Stimulated activated naive CD8-positive, alpha-beta T cell treated with anti-CD3 and anti-CD28 coated beads, Interleukin-15, Interleukin-2, amounts not matched to agents 100 ng/mL and 50 ng/mL, for 24 hours (primary cell): ENCODE results near the gene KNG1.
A peak's percentile ranks its signal among the peaks of the same experiment; 100 is the strongest.
"Not testable (repeated sequence)": the region's sequence is repeated elsewhere in the genome, so short reads cannot be mapped to it uniquely, and the experiment has no call there.

Source experiments
- H3K27ac Mint-ChIP-seq: one replicate; pipeline ENCODE4 v1.8.0; 2021; ENCODE audit warnings: mild to moderate bottlenecking, mixed read lengths
- H3K27me3 Mint-ChIP-seq: one replicate; pipeline ENCODE4 v1.8.0; 2021; ENCODE audit warnings: mixed read lengths
- H3K36me3 Mint-ChIP-seq: one replicate; pipeline ENCODE4 v1.8.0; 2021; ENCODE audit warnings: low read depth, mixed read lengths
- H3K4me1 Mint-ChIP-seq: one replicate; pipeline ENCODE4 v1.8.0; 2021; ENCODE audit warnings: low read depth, mixed read lengths
- H3K4me3 Mint-ChIP-seq: one replicate; pipeline ENCODE4 v1.8.0; 2021; ENCODE audit warnings: mild to moderate bottlenecking, mixed read lengths
- H3K9me3 Mint-ChIP-seq: one replicate; pipeline ENCODE4 v1.8.0; 2021; ENCODE audit warnings: mixed read lengths

KNG1 gene

DNA sequence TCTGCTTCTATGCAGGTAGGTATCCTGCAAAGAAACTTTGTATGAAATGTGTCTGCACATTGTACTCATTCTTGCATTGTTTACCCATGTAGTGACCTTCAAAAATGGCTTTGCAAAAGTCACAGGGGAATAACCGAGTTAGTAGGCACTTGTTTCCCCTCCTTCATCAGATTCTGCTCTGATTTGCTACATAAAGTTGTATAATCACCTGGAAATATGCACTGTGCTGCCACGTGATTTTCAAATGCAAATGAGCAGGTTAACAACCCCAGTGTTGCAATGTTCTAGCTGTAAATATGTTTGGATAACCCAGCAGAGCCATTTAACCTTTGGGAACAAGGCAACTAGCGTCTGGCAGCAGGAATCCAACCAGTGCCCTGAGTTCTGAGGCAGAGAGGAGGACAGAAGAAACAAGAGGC, at the start of gene KNG1:
Gene KNG1 (plus strand): TSS at position 321 of the 419 bp plus-strand sequence. CDS start 184 bp downstream, outside the sequence.
- H3K36me3 Mint-ChIP-seq = no peaks in the 10 kb centered on the region
- H3K9me3 Mint-ChIP-seq = no peaks in the 10 kb centered on the region
- no peak within 1 kb of the TSS for H3K4me3 Mint-ChIP-seq
- H3K27me3 Mint-ChIP-seq = no peaks in the 10 kb centered on the region
- H3K27ac Mint-ChIP-seq = no peak within 1 kb of the TSS
- H3K4me1 Mint-ChIP-seq = no peaks in the 10 kb centered on the region

DNA sequence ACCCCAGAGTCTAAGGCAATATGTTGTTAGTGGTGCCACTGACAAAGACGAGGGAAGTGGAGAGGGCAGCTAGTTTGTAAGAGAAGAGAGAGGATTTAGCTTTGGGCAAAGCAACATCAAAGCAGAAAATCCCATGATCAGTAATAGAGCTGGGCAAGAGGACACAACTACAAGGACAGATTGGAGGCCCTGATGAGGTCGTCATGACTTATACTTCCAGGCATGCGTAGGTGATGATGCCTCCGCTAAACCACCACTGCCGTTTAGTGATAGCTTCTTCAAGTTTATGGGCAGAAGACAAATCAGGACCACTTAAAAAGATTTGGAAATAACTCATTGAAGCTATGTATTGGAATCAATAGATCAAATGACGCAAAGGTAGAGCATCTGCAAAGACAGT, 48.7 kb upstream of the KNG1 start:
- Mint-ChIP-seq H3K4me1 (peaks cover 12% of the 10 kb centered on the region), H3K36me3 (no peaks in the 10 kb centered on the region), H3K27ac (no peak overlapping the region), H3K9me3 (no peaks in the 10 kb centered on the region), H3K4me3 (no peak overlapping the region), H3K27me3 (peaks cover 18% of the 10 kb centered on the region)

DNA sequence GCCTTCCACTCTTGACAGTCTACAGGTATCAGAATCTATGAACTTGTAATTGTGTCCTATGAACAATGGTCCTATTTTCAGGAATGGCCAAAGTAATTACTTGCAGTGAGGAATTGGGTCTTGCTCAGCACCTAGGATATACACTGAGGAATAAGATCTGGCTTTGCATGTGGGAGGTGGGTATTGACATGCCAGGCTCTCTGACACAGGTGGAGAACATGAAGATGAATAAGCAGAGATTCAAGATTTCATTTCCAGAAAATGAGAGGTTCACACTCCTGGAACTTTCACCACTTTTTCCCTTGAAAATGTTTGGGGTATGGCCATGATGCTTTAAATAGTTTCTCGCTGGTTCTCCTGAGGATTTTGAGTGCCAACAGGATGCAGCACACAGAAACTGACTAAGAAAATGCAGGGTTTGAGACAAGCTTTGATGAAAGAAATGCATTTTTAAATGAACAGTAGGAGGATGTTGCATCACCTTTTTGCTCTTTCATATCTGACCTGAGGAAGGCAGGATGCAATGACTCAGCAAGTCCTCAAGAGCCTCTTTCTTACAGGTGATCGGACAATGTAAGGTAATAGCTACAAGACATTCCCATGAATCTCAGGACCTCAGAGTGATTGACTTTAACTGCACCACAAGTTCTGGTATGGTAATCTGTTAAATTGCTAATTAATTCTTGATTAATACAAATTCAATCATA, 47.6 kb upstream of the KNG1 start:
- no peaks in the 10 kb centered on the region for H3K36me3 Mint-ChIP-seq
- H3K27me3 Mint-ChIP-seq = peaks cover 25% of the 10 kb centered on the region
- no peaks in the 10 kb centered on the region for H3K9me3 Mint-ChIP-seq
- H3K4me3 Mint-ChIP-seq = no peak overlapping the region
- peaks cover 12% of the 10 kb centered on the region for H3K4me1 Mint-ChIP-seq
- peak overlapping the region; percentile 57 for H3K27ac Mint-ChIP-seq

DNA sequence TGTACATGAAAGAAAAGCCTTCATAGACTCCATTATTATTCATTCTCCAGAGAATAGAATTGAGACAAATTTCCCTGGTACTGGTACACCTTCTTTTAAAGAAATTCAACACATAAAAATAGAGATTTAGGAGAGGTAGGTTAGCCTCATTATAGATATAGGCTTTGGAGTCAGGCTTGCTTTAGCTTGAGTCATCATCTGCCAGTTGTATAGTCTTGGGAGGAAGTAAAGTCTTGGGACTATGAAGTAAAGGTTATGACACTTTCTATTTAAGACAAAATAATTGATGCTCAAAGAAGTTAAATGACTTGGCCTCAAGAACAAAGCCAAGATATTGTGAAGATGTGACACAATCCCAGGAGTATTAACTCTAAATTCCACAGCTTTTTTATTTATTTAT, 47.0 kb upstream of the KNG1 start:
- Mint-ChIP-seq H3K4me1 (peaks cover 12% of the 10 kb centered on the region), H3K27me3 (peaks cover 28% of the 10 kb centered on the region), H3K27ac (no peak overlapping the region), H3K9me3 (no peaks in the 10 kb centered on the region), H3K4me3 (no peak overlapping the region), H3K36me3 (no peaks in the 10 kb centered on the region)

DNA sequence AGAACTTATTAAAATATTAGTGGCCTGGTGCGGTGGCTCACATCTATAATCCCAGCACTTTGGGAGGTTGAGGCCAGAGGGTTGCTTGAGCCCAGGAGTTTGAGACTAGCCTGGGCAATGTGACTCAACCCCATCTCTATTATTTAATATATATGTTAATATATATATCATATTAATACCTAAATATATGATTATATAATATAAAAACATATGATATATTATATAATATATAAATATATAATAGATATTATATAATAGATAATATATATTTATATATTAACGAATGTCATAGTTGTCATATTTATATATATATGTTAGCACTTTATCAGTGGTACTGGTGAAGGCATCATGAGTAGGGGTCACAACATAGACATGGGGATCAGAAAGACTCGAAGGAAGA, 46.1 kb upstream of the KNG1 start:
- Mint-ChIP-seq H3K27ac (no peak overlapping the region), H3K4me3 (no peak overlapping the region), H3K9me3 (no peaks in the 10 kb centered on the region), H3K4me1 (peaks cover 12% of the 10 kb centered on the region), H3K27me3 (peaks cover 26% of the 10 kb centered on the region), H3K36me3 (no peaks in the 10 kb centered on the region)

DNA sequence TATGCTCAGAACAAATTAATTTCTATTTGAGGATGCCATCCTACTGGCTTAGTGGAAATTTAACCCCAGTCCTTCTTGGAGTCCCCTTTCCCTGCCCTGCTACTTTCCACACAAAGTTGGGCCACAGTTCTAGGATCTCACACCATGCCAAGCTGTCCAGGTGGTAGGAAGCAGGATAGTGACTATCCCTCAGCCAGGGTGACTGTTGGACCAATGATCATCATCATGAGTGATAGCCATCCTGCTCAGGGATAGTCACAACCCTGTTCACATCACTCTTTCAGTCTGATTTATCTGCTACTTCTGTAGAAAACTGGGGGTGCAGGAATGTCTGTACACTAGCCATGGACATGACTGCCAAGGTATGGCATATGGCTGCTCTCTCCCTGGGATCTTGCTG, 38.6 kb upstream of the KNG1 start:
- Mint-ChIP-seq H3K9me3 (no peaks in the 10 kb centered on the region), H3K27me3 (peaks cover 58% of the 10 kb centered on the region), H3K4me1 (no peaks in the 10 kb centered on the region)

DNA sequence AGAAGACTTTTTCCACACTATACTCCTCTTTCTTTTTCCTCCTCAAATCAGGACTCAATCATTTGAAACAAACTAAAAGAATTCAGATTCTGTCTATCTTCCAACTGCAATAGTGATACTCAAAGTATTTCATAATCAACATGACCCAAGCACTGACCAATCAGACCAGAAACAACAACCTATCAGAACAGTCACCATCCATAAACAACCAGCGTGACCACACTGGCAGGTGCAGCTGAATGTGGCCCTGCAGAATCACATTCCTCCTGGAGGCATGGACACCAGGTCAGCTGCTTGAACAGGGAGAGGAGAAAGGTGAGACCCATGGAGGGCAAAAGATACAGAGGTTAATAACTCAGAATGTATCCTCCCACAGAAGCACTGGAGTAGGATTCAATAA, 38.0 kb upstream of the KNG1 start:
- H3K4me1 Mint-ChIP-seq = no peaks in the 10 kb centered on the region
- no peaks in the 10 kb centered on the region for H3K9me3 Mint-ChIP-seq
- no peak overlapping the region for H3K27ac Mint-ChIP-seq
- H3K36me3 Mint-ChIP-seq = no peaks in the 10 kb centered on the region
- H3K27me3 Mint-ChIP-seq = peaks cover 57% of the 10 kb centered on the region
- no peak overlapping the region for H3K4me3 Mint-ChIP-seq

More for the DNA sequence above, 38.6 kb upstream of the KNG1 start:
- no peak overlapping the region for H3K4me3 Mint-ChIP-seq
- no peaks in the 10 kb centered on the region for H3K36me3 Mint-ChIP-seq
- H3K27ac Mint-ChIP-seq = no peak overlapping the region

DNA sequence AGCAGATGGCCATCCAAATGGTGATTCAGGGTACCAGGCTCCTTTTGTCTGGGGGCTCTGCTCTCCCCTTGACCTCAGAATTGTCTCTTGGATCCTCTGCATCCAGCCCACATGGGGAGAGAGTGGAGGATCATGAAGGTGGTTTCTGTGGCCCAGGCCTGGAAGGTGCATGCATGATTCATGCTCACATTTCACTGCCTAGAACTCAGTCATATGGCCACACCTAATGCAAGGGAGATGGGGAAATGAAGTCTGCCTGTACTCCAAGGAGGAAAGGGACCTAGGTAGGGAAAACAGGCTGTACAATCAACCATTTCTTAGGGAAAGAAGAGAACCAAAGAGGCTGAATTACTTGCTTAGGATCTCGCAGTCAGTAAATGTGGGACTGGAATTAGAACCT, 36.3 kb upstream of the KNG1 start:
- Mint-ChIP-seq H3K4me3 (no peak overlapping the region), H3K27ac (no peak overlapping the region), H3K27me3 (peaks cover 60% of the 10 kb centered on the region), H3K9me3 (peaks cover 10% of the 10 kb centered on the region), H3K4me1 (no peaks in the 10 kb centered on the region), H3K36me3 (peaks cover 6% of the 10 kb centered on the region)

DNA sequence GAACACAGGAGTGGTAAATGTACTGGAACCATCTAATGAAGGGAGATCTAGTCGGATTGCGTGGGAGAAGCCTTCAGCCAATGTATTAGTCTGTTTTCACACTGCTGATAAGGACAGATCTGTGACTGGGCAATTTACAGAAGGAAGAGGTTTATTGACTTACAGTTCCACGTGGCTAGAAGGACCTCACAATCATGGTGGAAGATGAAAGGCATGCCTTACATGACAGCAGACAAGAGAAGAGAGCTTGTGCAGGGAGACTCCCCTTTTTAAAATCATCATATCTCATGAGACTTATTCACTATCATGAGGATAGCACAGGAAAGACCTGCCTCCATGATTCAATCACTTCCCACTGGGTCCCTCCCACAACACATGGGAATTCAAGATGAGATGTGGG, 34.3 kb upstream of the KNG1 start:
- H3K36me3 Mint-ChIP-seq = peaks cover 6% of the 10 kb centered on the region
- H3K27ac Mint-ChIP-seq = no peak overlapping the region
- peaks cover 56% of the 10 kb centered on the region for H3K27me3 Mint-ChIP-seq
- H3K9me3 Mint-ChIP-seq = peaks cover 16% of the 10 kb centered on the region
- no peaks in the 10 kb centered on the region for H3K4me1 Mint-ChIP-seq
- H3K4me3 Mint-ChIP-seq = no peak overlapping the region

DNA sequence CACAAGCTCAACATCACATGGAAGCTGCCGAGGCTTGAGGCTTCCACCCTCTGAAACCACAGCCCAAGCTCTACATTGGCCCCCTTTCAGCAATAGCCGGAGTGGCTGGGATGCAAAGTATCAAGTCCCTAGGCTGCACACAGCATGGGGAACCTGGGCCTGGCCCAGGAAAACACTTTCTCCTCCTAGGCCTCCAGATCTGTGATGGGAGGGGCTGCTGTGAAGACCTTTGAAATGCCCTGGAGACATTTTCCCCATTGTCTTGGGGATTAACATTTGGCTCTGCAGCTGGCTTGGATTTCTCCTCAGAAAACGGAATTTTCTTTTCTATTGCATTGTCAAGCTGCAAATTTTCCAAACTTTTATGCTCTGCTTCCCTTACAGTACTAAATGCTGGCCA, 33.2 kb upstream of the KNG1 start:
- Mint-ChIP-seq H3K4me3 (no peak overlapping the region), H3K27me3 (peaks cover 54% of the 10 kb centered on the region), H3K4me1 (no peaks in the 10 kb centered on the region), H3K36me3 (peaks cover 6% of the 10 kb centered on the region), H3K27ac (no peak overlapping the region), H3K9me3 (peaks cover 16% of the 10 kb centered on the region)

DNA sequence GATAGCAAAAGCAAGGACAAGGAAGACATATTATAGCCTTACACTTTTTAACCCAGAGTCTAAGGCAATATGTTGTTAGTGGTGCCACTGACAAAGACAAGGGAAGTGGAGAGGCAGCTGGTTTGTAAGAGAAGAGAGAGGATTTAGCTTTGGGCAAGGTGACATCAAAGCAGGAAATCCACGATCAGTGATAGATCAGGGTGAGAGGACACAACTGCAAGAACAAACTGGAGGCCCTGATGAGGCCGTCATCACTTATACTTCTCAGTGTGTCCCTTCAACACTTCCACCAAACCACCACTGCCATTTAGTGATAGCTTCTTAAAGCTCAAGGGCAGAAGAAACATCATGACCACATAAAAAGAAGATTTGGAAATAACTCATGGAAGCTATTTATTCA, 30.7 kb upstream of the KNG1 start:
- H3K4me3 Mint-ChIP-seq, H3K27ac Mint-ChIP-seq, H3K4me1 Mint-ChIP-seq, H3K36me3 Mint-ChIP-seq: not testable (repeated sequence)
- H3K27me3 Mint-ChIP-seq = peaks cover 57% of the 10 kb centered on the region
- peaks cover 16% of the 10 kb centered on the region for H3K9me3 Mint-ChIP-seq

DNA sequence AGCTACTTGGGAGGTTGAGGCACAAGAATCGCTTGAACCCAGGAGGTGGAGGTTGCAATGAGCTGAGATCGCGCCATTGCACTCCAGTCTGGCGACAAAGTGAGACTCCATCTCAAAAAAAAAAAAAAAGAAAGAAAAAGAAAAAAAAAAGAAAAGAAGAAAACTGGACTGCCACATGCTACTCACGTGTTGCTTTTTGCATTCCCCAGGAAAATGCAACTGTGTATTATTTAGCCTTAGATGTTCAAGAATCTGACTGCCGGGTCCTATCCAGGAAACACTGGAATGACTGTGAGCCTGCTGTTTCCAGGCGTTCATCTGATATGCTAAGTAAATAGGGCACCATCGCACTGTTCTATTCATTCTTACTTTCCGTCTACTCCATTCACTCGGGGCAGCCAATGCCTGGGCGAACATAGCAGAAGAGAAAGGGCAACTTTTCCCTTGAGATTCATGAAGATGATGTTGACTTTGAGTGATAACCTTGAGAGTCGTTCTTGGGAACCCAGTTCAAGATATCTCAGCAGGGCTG, 30.0 kb upstream of the KNG1 start:
- H3K4me3 Mint-ChIP-seq = no peak overlapping the region
- H3K27me3 Mint-ChIP-seq = peaks cover 59% of the 10 kb centered on the region

DNA sequence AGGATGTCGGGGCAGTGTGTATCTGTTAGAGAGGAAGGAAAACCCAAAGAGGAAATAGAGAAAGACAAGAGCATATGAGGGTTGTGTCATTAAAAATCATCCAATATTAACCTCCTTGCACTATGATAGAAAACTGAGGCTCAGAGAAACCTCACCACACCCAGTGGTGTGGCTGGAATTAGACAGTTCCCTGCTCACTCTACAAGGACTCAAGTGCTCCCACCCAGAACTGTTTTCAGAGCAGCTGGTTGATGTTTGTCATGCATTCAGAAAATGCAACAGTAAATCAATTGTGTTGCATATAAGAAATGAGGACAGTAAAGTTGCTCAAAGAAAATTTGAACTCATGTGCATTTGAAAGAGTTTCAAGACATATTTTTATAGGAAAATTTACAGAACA, 26.9 kb upstream of the KNG1 start:
- not testable (repeated sequence) for H3K27ac Mint-ChIP-seq, H3K4me3 Mint-ChIP-seq, H3K36me3 Mint-ChIP-seq, H3K4me1 Mint-ChIP-seq
- Mint-ChIP-seq H3K9me3 (peaks cover 11% of the 10 kb centered on the region), H3K27me3 (peaks cover 45% of the 10 kb centered on the region)

More for the DNA sequence above, 30.0 kb upstream of the KNG1 start:
- Mint-ChIP-seq H3K9me3 (peaks cover 16% of the 10 kb centered on the region), H3K27ac (no peak overlapping the region), H3K36me3 (peaks cover 6% of the 10 kb centered on the region), H3K4me1 (no peaks in the 10 kb centered on the region)

DNA sequence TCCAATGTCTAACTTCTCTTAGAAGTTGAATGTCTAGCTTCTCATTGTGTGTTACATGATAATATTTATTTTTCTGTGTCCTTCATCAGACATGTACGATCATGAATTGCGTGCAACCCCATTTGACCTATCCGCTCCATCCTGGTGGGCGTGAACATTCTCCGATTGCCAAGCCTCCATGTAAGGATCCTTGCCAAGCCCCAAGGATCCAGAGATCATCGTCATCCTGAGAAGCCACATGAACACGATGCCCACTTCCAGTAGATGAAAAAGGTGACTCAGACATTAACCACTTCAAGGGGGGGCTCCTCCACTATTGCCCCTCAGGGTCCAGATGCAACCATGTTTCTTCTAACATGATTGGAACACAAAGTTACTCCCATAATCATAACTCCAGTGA, 25.5 kb upstream of the KNG1 start:
- Mint-ChIP-seq H3K4me3 (no peak overlapping the region), H3K4me1 (no peaks in the 10 kb centered on the region), H3K9me3 (no peaks in the 10 kb centered on the region), H3K36me3 (no peaks in the 10 kb centered on the region), H3K27ac (no peak overlapping the region), H3K27me3 (peaks cover 31% of the 10 kb centered on the region)

DNA sequence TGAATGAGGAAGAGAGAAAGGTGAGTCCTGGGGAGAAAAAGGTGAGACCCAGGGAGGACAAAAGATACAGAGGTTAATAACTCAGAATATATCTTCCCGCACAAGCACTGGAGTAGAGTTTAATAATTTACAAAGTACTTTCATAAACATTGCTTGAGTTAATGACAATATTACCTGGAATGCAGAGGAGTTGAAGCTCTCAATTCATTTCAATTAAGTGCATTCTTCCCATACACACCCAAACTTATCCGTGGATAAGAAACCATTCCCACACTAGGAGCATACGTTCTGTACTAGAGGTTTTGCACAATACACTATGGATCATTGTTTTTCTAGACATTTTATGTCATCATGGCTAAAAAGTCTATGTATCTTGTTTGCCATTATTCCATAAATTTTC, 23.3 kb upstream of the KNG1 start:
- no peaks in the 10 kb centered on the region for H3K36me3 Mint-ChIP-seq
- no peak overlapping the region for H3K27ac Mint-ChIP-seq
- no peak overlapping the region for H3K4me3 Mint-ChIP-seq
- H3K9me3 Mint-ChIP-seq = no peaks in the 10 kb centered on the region
- H3K4me1 Mint-ChIP-seq = no peaks in the 10 kb centered on the region
- peaks cover 28% of the 10 kb centered on the region for H3K27me3 Mint-ChIP-seq
